NCI-H1105 treated with DMSO at 0.1 percent for 48 hours (cell line): ENCODE data around the gene ZNF132.

Experiments used
- DNase-seq: peaks from one replicate; lab custom pipeline; 2025; lab: John Stamatoyannopoulos, UW

The ZNF132 gene

GRCh38 chr19:58386576-58387337, 53.2 kb downstream of the ZNF132 start, which contains the start of gene RPS5:
Gene RPS5, plus strand, starts transcription at chr19:58387269. Its CDS starts 869 bp downstream, at chr19:58388138.
- peak; percentile 97 for DNase-seq

GRCh38 chr19:58385891-58386575, 53.9 kb downstream of the ZNF132 start:
- no peak for DNase-seq

- no peak for DNase-seq
These were observed 54.6 kb downstream of the ZNF132 start for GRCh38 chr19:58385313-58385890.

- DNase-seq: no peak
These were observed 56.9 kb downstream of the ZNF132 start for GRCh38 chr19:58382997-58383603.
